Measurements from ENCODE around the gene FNIP1.
"Not testable (repeated sequence)": the region's sequence is repeated elsewhere in the genome, so short reads cannot be mapped to it uniquely, and the experiment has no call there.

The FNIP1 gene

DNA sequence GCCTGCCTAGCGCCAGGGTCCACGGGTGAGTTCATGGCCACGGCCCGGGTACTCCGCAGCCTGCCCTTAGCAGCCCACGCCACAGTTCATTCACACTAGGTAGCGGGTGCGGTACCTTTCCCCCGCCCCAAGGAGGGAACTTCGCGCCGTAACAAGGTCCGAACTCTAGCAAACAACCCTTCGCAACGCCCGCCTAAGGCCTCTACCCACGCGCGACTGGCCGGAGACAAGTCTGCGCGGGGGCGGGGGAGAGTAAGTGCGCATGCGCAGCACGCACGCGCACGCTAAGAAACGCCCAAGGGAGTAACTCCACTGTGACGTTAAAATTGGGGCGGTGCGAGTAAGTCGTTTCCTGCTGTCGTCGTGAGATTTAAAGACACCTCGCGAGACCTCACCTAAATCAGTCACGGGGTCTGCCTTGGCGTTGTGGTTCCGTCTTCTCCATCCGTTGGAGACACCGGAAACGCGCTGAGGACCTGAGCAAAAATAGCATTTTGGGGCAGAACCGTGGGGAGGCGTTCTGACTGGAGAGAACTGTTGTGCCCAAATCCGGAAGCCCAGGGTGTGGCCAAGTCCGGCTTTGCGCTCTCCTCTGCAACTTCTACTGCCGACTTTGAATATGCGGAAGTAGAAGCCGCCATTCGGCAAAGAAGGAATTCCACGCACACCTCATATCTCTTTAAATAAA lies 161.7 kb downstream of the FNIP1 start, which contains the start of gene RAPGEF6:
Gene RAPGEF6, minus strand, starts transcription at position 234 of the 688 bp plus-strand sequence. Its CDS starts 199 bp downstream, at position 35.
- peak; percentile 94 to 95 for DNase-seq

DNA sequence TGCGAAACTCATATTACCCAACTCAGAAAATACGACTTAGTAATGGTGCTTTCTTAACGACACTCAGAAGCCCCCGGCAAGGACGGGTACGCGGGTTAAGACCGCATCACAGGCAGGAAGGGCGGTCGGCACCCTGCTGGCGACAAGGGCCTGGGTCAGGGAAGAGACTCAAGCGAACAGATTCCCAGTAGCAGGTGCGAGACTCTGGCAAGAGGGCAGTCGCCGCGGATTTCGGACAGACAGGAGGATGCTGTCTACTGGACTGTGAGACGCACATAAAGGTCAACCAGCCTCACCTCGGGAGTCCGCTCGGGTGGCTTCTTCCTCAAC lies 162.2 kb downstream of the FNIP1 start:
- DNase-seq, result peak; percentile 60 to 61

DNA sequence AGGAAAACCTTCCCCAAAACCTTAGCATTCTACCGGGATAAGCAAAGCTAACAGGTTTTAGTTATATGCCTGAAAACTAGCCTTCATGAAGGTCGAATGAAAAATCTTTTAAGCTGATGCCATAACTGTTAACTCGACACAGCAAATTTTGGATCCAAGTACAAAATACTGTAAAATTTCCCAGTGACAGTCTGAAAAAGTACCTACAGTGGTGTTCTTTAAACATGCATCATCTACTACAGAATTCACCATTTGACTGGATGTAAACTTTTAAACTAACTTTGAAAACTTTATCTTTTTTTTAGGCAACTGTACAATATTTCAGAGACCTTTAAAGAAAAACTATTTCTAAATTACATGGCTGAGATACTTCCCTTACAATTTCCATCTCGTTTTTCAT lies 162.6 kb downstream of the FNIP1 start:
- DNase-seq, result no peak

DNA sequence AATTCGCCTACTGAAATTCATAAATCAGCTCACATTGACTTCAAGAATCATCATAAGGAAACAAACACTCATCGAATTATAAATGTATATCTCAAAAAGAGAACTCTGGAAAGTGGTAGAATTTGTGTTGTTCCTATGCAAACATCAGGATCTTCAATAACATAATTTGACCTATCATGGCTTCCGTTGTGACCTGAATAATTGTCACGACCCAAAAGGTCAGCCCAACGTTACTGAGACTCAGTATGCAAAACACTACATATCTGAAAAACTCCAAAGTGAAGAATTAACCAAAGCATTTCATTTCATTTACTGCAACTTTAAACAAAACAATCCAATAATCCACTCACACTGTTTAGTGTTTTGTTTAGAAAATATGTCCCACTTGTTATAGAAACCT lies 163.0 kb downstream of the FNIP1 start:
- no peak for DNase-seq

DNA sequence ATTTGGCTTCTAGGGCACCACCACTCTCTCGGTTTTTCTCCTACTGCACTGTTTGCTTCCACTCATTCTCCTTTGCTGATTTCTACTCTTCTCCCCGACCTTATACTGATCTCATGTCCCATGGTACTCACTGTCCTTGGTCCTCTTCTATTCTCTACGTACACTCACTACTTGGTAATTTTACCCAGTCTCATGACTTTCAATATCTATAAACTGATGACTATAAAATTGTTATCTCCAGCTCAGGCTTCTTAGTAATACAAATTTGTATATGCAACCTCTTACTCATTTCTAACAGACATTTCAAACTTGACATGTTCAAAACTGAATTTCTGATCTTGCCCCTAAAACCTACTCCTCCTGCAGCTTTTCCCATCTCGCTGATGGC lies 165.9 kb downstream of the FNIP1 start:
- no peak for DNase-seq

DNA sequence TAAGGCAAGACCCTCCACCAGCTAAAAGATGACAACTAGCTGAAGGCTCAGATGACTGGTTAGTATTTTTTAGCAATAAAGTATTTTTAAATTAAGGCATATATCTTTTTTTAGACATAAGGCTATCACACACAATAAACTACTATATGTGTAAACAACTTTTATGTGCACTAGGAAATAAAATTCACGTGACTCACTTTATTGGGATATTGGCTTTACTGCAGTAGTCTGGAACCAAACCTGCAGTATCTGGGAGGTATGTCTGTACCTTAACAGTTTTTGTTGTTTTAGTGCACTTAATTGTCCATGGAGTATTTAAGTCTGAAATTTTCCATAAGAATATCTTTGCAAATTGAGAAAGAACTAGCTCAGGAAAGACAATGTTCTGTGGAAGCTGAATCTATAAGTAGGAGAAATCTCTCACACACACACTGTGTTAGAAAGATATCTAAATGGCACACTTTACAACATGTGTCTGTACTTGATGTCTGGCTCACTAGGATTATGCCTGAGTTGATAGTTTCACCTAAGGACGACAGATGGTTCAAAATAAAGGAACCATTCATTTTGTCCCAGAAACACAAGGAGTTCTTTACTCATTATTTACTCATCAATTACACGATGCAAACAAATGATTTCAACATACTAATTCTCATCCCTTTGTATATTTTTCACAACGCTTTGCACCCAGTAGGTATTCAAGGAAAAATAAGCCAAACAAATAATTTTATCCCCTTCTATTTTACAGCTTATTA lies 166.4 kb downstream of the FNIP1 start:
- no peak for DNase-seq

DNA sequence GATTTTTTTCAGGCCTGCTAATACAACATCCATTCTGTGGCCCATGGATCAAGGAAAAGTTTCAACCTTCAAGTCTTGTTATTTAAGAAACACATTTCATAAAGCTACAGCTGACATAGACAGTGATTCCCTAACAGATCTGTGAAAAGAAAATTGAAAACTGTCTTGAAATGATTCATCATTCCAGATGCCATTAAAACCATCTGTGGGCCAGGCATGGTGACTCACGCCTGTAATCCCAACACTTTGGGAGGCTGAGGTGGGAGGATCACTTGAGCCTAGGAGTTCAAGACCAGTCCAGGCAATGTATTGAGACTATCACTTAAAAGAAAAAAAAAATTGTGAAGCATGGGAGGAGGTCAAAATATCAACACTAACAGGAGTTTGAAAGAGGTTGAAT lies 167.8 kb downstream of the FNIP1 start:
- no peak for DNase-seq

DNA sequence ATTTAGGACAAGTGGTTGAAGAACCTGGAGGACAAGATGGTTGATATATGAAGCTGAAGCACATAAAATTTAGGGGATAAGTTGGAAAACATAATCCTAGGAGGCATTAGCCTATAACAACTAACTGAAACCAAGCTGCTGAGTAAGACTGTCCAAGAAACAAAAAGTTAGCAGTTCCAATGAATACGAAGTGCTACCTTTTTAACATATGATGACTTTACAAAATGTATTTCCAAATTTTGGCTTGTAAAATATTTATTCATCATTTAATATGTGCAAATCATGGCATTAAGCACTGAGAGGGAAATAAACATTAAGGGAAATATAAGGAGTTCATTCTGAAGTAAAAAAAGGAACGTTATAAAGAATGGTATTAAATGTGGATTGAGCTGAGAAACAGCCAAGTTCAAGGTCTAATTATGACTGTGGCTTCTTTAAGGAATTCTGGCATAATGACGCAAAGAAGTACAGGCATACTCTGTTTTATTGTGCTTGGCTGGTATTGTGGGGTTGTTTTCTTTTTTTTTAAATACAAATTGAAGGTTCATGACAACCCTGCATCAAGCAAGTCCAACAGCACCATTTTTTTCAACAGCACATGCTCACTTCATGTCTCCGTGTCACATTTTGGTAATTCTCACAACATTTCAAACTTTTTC lies 169.5 kb downstream of the FNIP1 start:
- DNase-seq, result no peak

DNA sequence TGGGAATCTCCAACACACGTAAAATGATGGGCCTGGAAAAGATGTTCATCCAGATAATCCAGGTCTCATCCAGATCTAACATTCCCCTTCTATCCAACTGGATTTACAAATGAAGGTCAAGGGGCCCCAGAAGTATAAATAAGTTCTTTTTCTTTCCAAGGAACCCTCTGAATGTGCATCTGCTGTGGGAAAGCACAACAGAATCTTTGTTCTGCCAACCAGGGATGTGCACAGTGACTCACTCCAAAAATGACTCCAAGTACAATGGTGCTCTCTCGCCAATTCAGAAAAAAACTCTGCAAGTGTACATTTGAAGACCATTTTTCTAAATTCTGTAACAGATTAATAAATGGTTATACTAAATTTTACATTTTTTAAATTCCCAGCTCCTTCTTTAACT lies 174.2 kb downstream of the FNIP1 start:
- DNase-seq, result no peak

DNA sequence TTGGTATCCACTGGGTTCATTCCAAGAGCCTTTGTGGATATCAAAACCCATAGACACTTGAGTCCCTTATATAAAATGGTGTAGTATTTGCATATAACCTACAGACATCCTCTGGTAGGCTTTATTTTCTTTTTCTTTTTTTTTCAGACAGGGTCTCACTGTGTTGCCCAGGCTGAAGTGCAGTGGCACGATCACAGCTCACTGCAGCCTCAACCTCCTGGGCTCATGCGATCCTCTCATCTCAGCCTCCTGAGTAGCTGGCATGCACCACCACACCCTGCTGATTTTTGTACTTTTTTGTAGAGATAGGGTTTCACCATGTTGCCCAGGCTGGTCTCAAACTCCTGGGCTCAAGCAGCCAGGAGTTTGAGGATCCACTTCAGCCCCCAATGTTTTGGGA lies 175.7 kb downstream of the FNIP1 start:
- DNase-seq, result not testable (repeated sequence)

DNA sequence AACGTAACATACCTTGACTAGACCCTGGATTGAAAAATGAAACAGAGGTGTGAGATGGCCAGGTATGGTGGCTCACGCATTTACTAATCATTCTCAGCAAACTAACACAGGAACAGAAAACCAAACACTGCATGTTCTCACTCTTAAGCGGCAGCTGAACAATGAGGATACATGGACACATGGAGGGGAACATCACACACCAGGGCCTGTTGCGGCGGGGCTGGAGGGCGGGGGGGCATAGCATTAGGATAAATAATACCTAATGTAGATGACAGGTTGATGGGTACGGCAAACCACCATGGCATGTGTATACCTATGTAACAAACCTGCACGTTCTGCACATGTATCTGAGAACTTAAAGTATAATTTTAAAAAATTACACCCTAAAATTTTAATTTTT lies 177.7 kb downstream of the FNIP1 start:
- DNase-seq, result no peak

DNA sequence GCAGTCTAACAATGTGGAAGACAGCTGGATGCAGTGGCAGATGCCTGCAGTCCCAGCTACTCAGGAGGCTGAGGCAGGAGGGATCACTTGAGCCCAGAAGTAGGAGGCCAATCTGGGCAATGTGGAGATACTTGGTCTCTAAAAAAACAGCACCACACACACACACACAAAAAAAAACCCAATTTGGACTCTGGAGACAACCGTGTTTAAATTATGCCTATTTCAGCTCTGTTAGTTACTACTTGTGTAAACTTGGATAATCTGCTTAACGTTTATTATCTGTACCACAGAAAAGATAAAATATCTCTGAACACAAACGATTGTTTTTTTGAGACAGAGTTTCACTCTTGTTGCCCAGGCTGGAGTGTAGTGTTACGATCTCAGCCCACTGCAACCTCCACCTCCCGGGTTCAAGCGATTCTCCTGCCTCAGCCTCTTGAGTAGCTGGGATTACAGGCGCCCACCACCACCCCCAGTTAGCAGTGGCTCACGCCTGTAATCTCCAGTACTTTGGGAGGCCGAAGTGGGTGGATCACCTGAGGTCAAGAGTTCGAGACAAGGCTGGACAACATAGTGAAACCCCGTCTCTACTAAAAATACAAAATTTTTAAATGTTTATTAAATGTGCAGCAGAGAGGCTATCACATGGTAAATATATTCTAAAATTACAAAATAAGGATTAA lies 179.5 kb downstream of the FNIP1 start:
- no peak for DNase-seq

DNA sequence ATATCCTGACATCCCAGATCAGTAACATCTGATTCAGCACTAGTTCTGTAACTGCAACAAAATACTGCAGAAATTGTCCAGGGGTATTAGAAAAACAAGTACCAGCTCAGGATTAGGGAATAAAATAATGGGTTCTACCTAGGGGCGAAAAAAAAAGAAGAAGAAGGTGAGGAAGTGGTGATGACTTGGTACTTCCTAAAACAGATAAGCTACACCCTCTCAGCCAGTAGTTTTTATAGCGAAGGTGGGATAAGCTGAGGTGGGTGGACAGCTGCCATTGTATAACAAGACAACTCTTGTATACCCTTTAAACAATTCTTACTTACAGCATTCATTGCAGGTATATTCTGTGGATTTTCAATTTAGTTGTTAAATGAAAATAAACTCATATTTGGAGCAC lies 180.9 kb downstream of the FNIP1 start:
- DNase-seq, result no peak

DNA sequence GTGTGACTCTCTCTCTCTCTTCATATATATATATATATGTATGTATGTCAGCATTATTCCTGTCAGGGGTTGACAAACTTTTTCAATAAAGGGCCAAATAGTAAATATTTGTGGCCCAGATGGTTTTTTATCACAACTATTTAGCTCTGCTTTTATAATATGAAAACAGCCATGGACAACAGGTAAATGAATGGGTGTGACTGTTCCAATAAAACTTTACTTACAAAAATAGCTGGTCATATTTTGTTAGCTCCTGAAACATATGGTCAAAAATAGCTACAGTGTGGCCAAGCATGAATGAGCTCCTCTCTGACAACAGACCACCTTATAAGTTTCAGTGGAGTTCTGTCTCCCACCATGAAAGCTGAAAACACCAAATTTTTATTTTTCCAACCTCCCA lies 183.4 kb downstream of the FNIP1 start:
- DNase-seq, result no peak

DNA sequence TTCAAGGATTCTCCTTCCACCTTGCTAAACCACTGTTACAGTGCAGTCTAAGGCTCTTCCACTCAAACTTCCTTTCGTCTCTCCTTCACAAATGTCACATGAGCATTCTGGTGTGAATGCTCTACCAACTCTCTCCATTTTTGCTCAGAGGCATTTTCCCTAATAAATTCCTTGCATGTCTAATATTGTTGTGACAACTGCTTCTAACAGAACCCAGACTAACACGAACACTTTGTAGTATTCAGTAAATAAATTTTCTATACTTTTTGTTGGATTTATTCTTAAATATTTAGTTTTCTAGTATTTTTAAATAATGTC lies 185.8 kb downstream of the FNIP1 start:
- no peak for DNase-seq

DNA sequence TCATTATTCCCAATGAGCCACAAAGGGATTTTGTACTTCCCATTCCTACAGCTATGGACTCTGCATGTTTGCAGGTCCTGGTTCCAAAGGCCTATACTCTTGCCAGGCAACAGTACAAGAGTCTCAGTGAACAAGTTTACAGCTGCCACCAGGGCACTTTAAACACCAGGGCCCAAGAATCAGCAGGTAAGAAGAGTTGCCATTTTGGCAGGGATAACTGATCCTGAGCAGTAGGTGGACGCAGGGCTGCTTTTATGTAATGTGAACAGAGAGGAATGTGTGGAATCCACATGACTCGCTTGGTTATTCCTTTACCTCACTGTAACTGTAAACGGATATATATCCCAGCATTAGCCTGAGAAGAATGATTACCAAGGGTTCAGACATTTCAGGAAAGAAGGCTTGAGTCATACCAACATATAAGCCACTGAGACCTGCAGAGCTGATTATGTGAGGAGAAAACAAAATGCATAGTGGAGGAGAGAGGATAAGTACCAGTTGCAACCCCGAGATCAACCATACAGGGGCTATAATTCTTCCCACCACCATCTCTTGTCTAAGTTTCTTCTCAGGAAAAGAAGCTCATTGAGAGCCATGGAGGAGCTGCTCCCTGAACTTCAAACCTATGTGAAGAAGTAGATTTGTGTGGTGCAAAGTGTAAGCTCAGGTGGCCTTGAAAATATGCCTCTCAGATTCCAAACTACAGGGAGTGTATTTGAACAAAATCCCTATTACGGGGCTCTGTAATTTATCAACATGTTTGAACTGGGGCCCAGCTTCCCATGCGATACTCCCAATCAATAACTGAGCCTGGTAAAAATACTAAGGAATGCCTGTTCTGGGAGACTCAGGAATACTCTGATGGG lies 186.4 kb downstream of the FNIP1 start:
- no peak for DNase-seq

DNA sequence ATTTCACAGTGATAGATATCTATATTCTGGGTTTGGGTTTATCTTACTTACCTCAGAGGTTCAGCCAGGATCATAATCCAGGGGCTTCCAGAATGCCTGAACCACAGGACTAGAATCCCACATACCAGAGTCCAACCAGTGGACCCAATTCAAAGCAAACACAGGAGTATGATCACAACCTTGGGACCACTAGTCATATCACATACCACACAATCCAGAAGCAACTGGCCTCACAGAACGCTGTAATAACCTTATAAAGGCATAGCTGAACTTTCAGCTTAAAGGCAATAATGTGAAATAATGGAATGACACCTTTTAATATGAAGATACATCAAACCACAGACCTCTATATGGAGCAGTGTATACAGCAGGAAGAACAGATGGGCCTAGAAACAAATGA lies 187.0 kb downstream of the FNIP1 start:
- DNase-seq, result no peak

DNA sequence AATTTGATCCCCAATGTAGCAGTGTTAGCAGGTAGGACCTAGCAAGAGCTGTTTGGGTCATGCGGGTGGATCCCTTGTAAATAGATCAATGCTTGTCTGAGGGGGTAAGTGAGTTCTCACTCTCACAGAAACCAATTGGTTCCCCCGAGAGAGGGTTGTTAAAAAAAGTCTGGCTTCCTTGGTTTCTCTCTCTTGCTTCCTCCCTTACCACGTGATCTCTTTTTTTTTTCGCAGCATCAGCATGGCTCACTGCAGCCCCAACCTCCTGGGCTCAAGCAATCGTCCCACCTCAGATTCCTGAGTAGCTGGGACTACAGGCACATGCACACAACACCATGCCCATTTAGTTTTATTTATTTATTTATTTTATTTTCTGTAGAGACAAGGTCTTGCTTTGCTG lies 188.2 kb downstream of the FNIP1 start:
- no peak for DNase-seq

DNA sequence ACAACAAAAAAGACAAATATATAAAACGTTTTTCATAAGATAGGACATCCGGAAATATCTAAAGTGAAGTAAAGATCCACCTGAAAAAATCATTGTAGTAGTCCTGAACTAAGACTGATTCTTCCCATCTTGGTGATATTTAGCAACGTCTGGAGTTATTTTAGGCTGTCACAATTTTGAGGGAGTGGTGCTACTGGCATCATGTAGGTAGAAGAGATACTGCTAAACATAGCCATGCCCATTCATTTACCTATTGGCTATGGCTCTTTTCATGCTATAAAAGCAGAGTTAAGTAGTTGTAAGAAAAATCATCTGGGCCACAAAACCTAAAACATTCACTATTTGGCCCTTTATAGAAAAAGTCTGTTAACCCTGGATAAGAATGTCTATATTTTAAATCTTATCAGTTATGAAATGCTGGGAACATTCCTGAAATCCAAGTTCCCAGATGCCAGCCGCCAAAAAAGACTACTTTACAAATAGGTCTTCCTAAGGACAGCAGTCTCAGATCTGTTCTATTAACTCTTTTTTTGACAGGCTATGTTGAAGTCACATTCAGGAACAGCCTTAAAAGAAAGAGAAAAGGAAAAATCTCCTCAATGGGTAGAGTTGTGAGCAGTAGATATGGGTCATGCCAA lies 188.8 kb downstream of the FNIP1 start:
- no peak for DNase-seq

DNA sequence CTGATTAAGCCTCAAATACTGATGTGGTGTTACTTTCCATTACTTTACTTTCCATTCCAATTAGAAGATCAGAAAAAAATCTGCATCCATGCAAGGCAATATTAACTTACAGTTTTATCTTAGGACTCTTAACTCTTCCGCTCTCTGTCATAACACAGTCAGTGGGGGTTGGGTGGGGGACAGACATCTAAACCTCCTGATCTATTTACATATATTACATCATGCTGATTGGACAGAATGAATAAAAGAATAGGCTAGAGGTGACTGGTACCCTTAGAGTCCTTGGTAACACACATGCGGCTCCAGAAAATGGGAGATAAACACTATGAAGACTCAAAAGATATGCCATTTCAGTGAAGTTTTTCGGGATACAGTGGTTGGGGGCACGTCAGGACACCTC lies 189.4 kb downstream of the FNIP1 start:
- DNase-seq, result no peak

DNA sequence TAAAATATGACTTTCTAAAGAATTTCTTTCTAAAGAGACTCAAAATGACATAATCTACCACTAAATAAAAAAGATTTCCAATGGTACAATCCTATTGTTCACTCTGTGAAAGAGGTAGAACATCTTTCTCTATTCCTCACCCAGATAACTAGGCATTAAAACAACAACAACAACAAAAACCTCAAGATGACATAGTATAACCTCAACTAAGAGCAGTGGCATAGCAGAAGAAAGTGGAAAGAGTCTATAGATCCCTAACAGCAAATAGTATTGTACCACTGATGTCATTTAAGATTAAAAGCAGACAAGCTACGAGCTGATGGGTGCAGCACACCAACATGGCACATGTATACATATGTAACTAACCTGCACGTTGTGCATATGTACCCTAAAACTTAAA lies 191.7 kb downstream of the FNIP1 start:
- DNase-seq, result no peak

Measured in stimulated activated CD4-positive, alpha-beta T cell treated with anti-CD3 and anti-CD28 coated beads, Interleukin-2, amount 100 ng/mL, for 24 hours (primary cell).